Measurements from ENCODE around the gene MAN1C1. TPM values are rescaled to one million over a fixed set of nuclear protein-coding genes. Genes with fewer than 3 reads are reported as not detected.
A peak's percentile ranks its signal among the peaks of the same experiment; 100 is the strongest.

Gene MAN1C1
- total RNA-seq, 1 donor from 2014 or later: 64.7 TPM

DNA sequence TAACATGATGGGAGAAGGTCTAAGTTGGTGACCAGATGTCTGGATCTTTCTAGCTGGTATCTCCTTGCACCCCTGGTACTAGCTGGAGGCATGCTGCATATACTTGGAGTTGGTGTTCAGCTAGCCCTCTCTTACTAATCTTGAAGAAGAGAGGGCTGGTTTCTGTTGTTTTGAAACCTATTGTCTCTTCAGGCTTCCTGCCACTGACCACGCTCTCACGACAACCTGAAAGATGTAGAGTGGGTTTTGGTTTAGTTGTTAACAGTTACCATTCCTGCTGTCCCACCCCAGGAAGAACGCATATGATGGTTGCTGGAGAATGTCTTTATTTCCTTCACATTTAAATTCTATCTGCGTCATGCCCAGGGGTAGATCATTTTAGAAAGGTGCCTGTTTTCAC is 3.6 kb downstream of the MAN1C1 start:
- H3K4me3 Mint-ChIP-seq (ENCODE audit: unreplicated experiment): peak overlapping the region; percentile 84
- H3K4me1 Mint-ChIP-seq (ENCODE audit: unreplicated experiment): peaks cover 47% of the 10 kb centered on the region
- TF ChIP-seq, protein P1, sequence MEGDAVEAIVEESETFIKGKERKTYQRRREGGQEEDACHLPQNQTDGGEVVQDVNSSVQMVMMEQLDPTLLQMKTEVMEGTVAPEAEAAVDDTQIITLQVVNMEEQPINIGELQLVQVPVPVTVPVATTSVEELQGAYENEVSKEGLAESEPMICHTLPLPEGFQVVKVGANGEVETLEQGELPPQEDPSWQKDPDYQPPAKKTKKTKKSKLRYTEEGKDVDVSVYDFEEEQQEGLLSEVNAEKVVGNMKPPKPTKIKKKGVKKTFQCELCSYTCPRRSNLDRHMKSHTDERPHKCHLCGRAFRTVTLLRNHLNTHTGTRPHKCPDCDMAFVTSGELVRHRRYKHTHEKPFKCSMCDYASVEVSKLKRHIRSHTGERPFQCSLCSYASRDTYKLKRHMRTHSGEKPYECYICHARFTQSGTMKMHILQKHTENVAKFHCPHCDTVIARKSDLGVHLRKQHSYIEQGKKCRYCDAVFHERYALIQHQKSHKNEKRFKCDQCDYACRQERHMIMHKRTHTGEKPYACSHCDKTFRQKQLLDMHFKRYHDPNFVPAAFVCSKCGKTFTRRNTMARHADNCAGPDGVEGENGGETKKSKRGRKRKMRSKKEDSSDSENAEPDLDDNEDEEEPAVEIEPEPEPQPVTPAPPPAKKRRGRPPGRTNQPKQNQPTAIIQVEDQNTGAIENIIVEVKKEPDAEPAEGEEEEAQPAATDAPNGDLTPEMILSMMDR (IDR thresholded peaks at IDR 0.05): no peak
- peak; percentile 15 for DNase-seq (ENCODE audit: extremely low spot score, unreplicated experiment)
- H3K27ac Mint-ChIP-seq (ENCODE audit: unreplicated experiment): no peak overlapping the region
- H3K9me3 Mint-ChIP-seq (ENCODE audit: unreplicated experiment): no peaks in the 10 kb centered on the region
- peaks cover 26% of the 10 kb centered on the region for H3K36me3 Mint-ChIP-seq (ENCODE audit: unreplicated experiment)
- peaks cover 29% of the 10 kb centered on the region for H3K27me3 Mint-ChIP-seq (ENCODE audit: unreplicated experiment)

- H3K27me3 Mint-ChIP-seq (ENCODE audit: unreplicated experiment): peaks cover 31% of the 10 kb centered on the region
- DNase-seq (ENCODE audit: extremely low spot score, unreplicated experiment): peak; percentile 60
- no peaks in the 10 kb centered on the region for H3K9me3 Mint-ChIP-seq (ENCODE audit: unreplicated experiment)
- peaks cover 46% of the 10 kb centered on the region for H3K4me1 Mint-ChIP-seq (ENCODE audit: unreplicated experiment)
- H3K27ac Mint-ChIP-seq (ENCODE audit: unreplicated experiment): no peak overlapping the region
- H3K4me3 Mint-ChIP-seq (ENCODE audit: unreplicated experiment): peak overlapping the region; percentile 84
- H3K36me3 Mint-ChIP-seq (ENCODE audit: unreplicated experiment): peaks cover 30% of the 10 kb centered on the region
- TF ChIP-seq, protein P1 (IDR thresholded peaks at IDR 0.05): no peak
Observed at GRCh38 chr1:25620701-25621350, 4.2 kb downstream of the MAN1C1 start.

GRCh38 chr1:25621876-25622275 is 5.3 kb downstream of the MAN1C1 start:
- TF ChIP-seq, protein P1 (IDR thresholded peaks at IDR 0.05): no peak
- Mint-ChIP-seq H3K27me3 (ENCODE audit: unreplicated experiment) (peaks cover 31% of the 10 kb centered on the region), H3K9me3 (ENCODE audit: unreplicated experiment) (no peaks in the 10 kb centered on the region), H3K4me1 (ENCODE audit: unreplicated experiment) (peaks cover 44% of the 10 kb centered on the region), H3K27ac (ENCODE audit: unreplicated experiment) (no peak overlapping the region), H3K36me3 (ENCODE audit: unreplicated experiment) (peaks cover 35% of the 10 kb centered on the region), H3K4me3 (ENCODE audit: unreplicated experiment) (no peak overlapping the region)
- DNase-seq (ENCODE audit: extremely low spot score, unreplicated experiment): peak; percentile 57

GRCh38 chr1:25622531-25622930 is 5.9 kb downstream of the MAN1C1 start:
- TF ChIP-seq, protein P1 (IDR thresholded peaks at IDR 0.05): no peak
- H3K9me3 Mint-ChIP-seq (ENCODE audit: unreplicated experiment): no peaks in the 10 kb centered on the region
- peaks cover 44% of the 10 kb centered on the region for H3K4me1 Mint-ChIP-seq (ENCODE audit: unreplicated experiment)
- DNase-seq (ENCODE audit: extremely low spot score, unreplicated experiment): peak; percentile 23
- no peak overlapping the region for H3K27ac Mint-ChIP-seq (ENCODE audit: unreplicated experiment)
- peaks cover 35% of the 10 kb centered on the region for H3K36me3 Mint-ChIP-seq (ENCODE audit: unreplicated experiment)
- no peak overlapping the region for H3K4me3 Mint-ChIP-seq (ENCODE audit: unreplicated experiment)
- peaks cover 31% of the 10 kb centered on the region for H3K27me3 Mint-ChIP-seq (ENCODE audit: unreplicated experiment)

DNA sequence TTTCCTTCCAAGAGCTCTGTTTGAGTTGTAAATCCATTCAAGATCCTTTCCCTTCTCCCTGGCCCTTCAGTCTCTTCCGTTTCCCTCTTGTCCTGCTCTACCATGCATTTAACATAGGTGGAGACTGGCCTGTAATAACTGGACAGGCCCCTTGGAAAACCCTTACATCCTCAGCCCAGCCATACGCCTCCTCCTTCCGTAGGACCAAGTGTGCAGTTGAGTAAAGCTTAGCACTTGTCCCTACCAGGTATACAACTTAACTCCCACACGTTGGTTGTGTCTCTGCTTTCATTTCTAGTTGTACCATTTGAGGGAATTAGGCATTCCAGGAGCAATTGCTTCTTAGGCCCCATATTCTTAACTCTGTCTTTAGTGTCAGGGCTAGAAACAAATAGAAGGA is 6.4 kb downstream of the MAN1C1 start:
- no peak overlapping the region for H3K27ac Mint-ChIP-seq (ENCODE audit: unreplicated experiment)
- H3K36me3 Mint-ChIP-seq (ENCODE audit: unreplicated experiment): peaks cover 35% of the 10 kb centered on the region
- H3K27me3 Mint-ChIP-seq (ENCODE audit: unreplicated experiment): peaks cover 31% of the 10 kb centered on the region
- peak; percentile 25 for DNase-seq (ENCODE audit: extremely low spot score, unreplicated experiment)
- TF ChIP-seq, protein P1 (IDR thresholded peaks at IDR 0.05): no peak
- H3K9me3 Mint-ChIP-seq (ENCODE audit: unreplicated experiment): no peaks in the 10 kb centered on the region
- peaks cover 44% of the 10 kb centered on the region for H3K4me1 Mint-ChIP-seq (ENCODE audit: unreplicated experiment)
- H3K4me3 Mint-ChIP-seq (ENCODE audit: unreplicated experiment): no peak overlapping the region

All from osteocyte (in vitro differentiated cells).